ENCODE results near the gene NDUFA8. TPM values are rescaled to one million over a fixed set of nuclear protein-coding genes. Genes with fewer than 3 reads are reported as not detected.

The NDUFA8 gene
- total RNA-seq, 1 experiment from 2014 or later: 60.7 TPM

DNA sequence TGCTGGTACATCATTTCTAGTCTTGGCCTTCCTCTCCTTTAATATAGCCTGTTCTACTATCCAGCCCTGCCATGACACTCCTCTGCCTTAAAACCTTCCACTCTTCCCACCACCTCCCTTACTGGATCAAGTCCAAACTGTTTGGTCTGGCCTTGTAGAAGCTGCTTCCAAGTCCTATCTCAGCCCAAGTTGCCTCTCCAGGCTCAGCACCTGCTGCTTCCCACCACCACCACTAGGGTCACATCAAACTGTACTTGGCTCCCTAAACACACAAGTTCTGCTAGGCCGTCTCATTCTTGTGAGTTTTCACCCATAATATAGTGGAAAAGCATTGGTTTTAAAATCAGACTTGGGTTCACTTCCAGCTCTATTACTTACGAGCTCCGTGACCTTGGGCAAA, 1.4 kb downstream of the NDUFA8 start:
- no peak overlapping the region for H2AFZ ChIP-seq (ENCODE audit: low read length)

More for the DNA sequence above, 1.4 kb downstream of the NDUFA8 start:
- Histone ChIP-seq H4K91ac (ENCODE audit: insufficient read length, low read depth, low read length) (no peak overlapping the region), H3K27ac (ENCODE audit: insufficient read length, low read depth, low read length) (no peak overlapping the region), H3K9me3 (ENCODE audit: control insufficient read depth, low read depth, low read length) (no peaks in the 10 kb centered on the region), H2BK120ac (ENCODE audit: low read depth, low read length, poor library complexity, severe bottlenecking) (no peak overlapping the region), H3K4ac (ENCODE audit: low read depth, low read length) (no peak overlapping the region), H3K9ac (ENCODE audit: extremely low read depth, insufficient read length, low read length) (no peak overlapping the region), H3K23me2 (ENCODE audit: insufficient read length, low read depth, low read length, poor library complexity, severe bottlenecking) (peaks cover 4% of the 10 kb centered on the region), H2BK20ac (ENCODE audit: low read depth, low read length, poor library complexity, severe bottlenecking) (no peak overlapping the region), H3T11ph (ENCODE audit: low read length) (no peak overlapping the region), H3K18ac (ENCODE audit: insufficient read length, low read depth, low read length) (no peak overlapping the region), H3K14ac (ENCODE audit: insufficient read depth, low read length) (no peak overlapping the region), H3K23ac (ENCODE audit: insufficient read length, low read depth, low read length) (no peak overlapping the region), H4K20me1 (ENCODE audit: control insufficient read depth, insufficient read depth, insufficient read length) (no peaks in the 10 kb centered on the region), H3K79me1 (ENCODE audit: insufficient read depth, low read depth, low read length, poor library complexity, severe bottlenecking) (peaks cover 4% of the 10 kb centered on the region), H2BK5ac (ENCODE audit: insufficient read length, low read length) (no peak overlapping the region), H2BK15ac (ENCODE audit: low read depth, low read length) (no peak overlapping the region), H4K8ac (replicated peaks; ENCODE audit: insufficient read length, low read depth, low read length) (no peak overlapping the region), H3K27me3 (ENCODE audit: insufficient read depth, low read length) (no peaks in the 10 kb centered on the region), H2BK12ac (ENCODE audit: insufficient read length, low read depth, low read length) (no peak overlapping the region), H2AK5ac (ENCODE audit: insufficient read length, low read length) (no peak overlapping the region), H3K79me2 (ENCODE audit: insufficient read depth, low read length) (peaks cover 4% of the 10 kb centered on the region; the same call in 1 of the 2 replicates), H3K56ac (ENCODE audit: insufficient read length, low read depth, low read length) (no peak overlapping the region), H4K5ac (ENCODE audit: insufficient read length, low read depth, low read length) (no peak overlapping the region), H3K4me2 (ENCODE audit: insufficient read depth, insufficient read length, low read length) (no peak overlapping the region), H3K4me1 (ENCODE audit: insufficient read depth, low read length) (0 out of 2 replicates have a peak, but pooled peaks cover 2% of the 10 kb centered on the region)
- peaks cover 8 to 22% of the 10 kb centered on the region in 2 experiments for H3K4me1 Mint-ChIP-seq
- H3K36me3 Mint-ChIP-seq (ENCODE audit: insufficient read depth in 1 of 3, low read depth in 3 of 3): peaks cover 0 to 3% (median 2%) of the 10 kb centered on the region in 3 experiments; a peak in 2 of 7 replicates
- TF ChIP-seq, protein P1, sequence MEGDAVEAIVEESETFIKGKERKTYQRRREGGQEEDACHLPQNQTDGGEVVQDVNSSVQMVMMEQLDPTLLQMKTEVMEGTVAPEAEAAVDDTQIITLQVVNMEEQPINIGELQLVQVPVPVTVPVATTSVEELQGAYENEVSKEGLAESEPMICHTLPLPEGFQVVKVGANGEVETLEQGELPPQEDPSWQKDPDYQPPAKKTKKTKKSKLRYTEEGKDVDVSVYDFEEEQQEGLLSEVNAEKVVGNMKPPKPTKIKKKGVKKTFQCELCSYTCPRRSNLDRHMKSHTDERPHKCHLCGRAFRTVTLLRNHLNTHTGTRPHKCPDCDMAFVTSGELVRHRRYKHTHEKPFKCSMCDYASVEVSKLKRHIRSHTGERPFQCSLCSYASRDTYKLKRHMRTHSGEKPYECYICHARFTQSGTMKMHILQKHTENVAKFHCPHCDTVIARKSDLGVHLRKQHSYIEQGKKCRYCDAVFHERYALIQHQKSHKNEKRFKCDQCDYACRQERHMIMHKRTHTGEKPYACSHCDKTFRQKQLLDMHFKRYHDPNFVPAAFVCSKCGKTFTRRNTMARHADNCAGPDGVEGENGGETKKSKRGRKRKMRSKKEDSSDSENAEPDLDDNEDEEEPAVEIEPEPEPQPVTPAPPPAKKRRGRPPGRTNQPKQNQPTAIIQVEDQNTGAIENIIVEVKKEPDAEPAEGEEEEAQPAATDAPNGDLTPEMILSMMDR (conservative IDR thresholded peaks at IDR 0.05): peak; percentile 70
- WGBS (ENCODE audit: extremely low coverage, insufficient read length, low lambda C conversion rate): no CpG with 5 or more reads among the region's 3 CpGs
- H3K9me3 Mint-ChIP-seq: peaks cover 9 to 10% of the 10 kb centered on the region in 2 experiments
- H3K27me3 Mint-ChIP-seq (ENCODE audit: low read depth): peaks cover 5% of the 10 kb centered on the region
- peak overlapping the region in 1 of 3 experiments; percentile 3; a peak in 1 of 7 replicates for H3K27ac Mint-ChIP-seq
- peak; percentile 69 for DNase-seq
- H3K4me3 Mint-ChIP-seq: peak overlapping the region; percentile 27 to 46; a peak in 4 of 5 replicates

Data from H9 (cell line).